K562 (cell line): Measurements from ENCODE around the gene BRCA1. TPM values are rescaled to one million over a fixed set of nuclear protein-coding genes. Genes with fewer than 3 reads are reported as not detected.

Experiments
- ATF1 ChIP-seq, 2 experiments: fragments of 450-650 bp in 1 of 2; IDR thresholded peaks; 2 replicates each; pipeline ENCODE4 v1.6.1; 2016; ENCODE audit warnings: missing compliant biosample characterization in 1 of 2, missing genetic modification characterization in 1 of 2
- CXXC5 ChIP-seq: fragments of 250-450 bp; sonication (Bioruptor Pico); IDR thresholded peaks from 2 replicates; pipeline ENCODE4 v1.8.0; 2022; ENCODE audit warnings: inconsistent platforms, mild to moderate bottlenecking, moderate library complexity
- DACH1 ChIP-seq: fragments of 450-650 bp; IDR thresholded peaks from 2 replicates; pipeline ENCODE4 v1.6.1; 2018; ENCODE audit not compliant: partially characterized antibody
- FOXK2 ChIP-seq, 2 experiments: fragments of 450-650 bp; IDR thresholded peaks in 1 of 2; conservative IDR thresholded peaks in 1 of 2; 2 replicates each; pipeline ENCODE4 v1.6.1; 2016; ENCODE audit warnings: low read depth in 2 of 2, mild to moderate bottlenecking in 1 of 2
- LEF1 ChIP-seq: fragments of 450-650 bp; IDR thresholded peaks from 2 replicates; pipeline ENCODE4 v1.6.1; 2016; ENCODE audit warnings: mild to moderate bottlenecking
- MAZ ChIP-seq, 2 experiments: fragments of 450-650 bp in 1 of 2; sonication (generic) in 1 of 2; formaldehyde crosslinking; IDR thresholded peaks in 1 of 2; conservative IDR thresholded peaks in 1 of 2; 2 replicates each; pipeline versions ENCODE4 v1.4.0 to v1.5.0; 2020; ENCODE audit warnings: mild to moderate bottlenecking in 1 of 2, missing genetic modification reagents in 1 of 2
- NCOA2 ChIP-seq, 2 experiments: fragments of 450-650 bp; IDR thresholded peaks; 2 replicates each; pipeline ENCODE4 v1.6.1; 2018; ENCODE audit warnings: mild to moderate bottlenecking in 2 of 2, moderate library complexity in 1 of 2; ENCODE audit not compliant: partially characterized antibody in 2 of 2
- NR3C1 ChIP-seq: sonication (generic); formaldehyde crosslinking; IDR thresholded peaks from 2 replicates; pipeline ENCODE4 v1.8.1; 2022; ENCODE audit warnings: missing genetic modification reagents
- RBM14 ChIP-seq: fragments of 200-400 bp; formaldehyde crosslinking; IDR thresholded peaks from 2 replicates; pipeline ENCODE4 v1.6.1; 2018; ENCODE audit warnings: low read depth, mild to moderate bottlenecking, low read length, moderate library complexity, borderline replicate concordance; ENCODE audit not compliant: insufficient read depth
- RFX1 ChIP-seq: fragments of 450-650 bp; IDR thresholded peaks from 2 replicates; pipeline ENCODE4 v1.6.1; 2016; ENCODE audit warnings: mild to moderate bottlenecking, moderate library complexity
- TAF9B ChIP-seq: fragments of 450-650 bp; IDR thresholded peaks from 2 replicates; pipeline ENCODE4 v1.6.1; 2018; ENCODE audit warnings: mild to moderate bottlenecking; ENCODE audit not compliant: partially characterized antibody
- XRCC5 ChIP-seq: fragments of 200-400 bp; formaldehyde crosslinking; IDR thresholded peaks from 2 replicates; pipeline ENCODE4 v1.6.1; 2017; ENCODE audit warnings: low read depth, mild to moderate bottlenecking, low read length
- ZNF668 ChIP-seq: fragments of 250-450 bp; sonication (Bioruptor Pico); IDR thresholded peaks from 2 replicates; pipeline ENCODE4 v1.8.0; 2022; ENCODE audit warnings: mild to moderate bottlenecking, inconsistent platforms
- ZNF778 ChIP-seq: fragments of 450-650 bp; formaldehyde crosslinking; IDR thresholded peaks from 2 replicates; pipeline ENCODE4 v1.4.0; 2020; ENCODE audit warnings: mild to moderate bottlenecking, moderate library complexity
- ZZZ3 ChIP-seq: fragments of 450-650 bp; IDR thresholded peaks from 2 replicates; pipeline ENCODE4 v1.6.1; 2016; ENCODE audit warnings: antibody characterized with exemption, mild to moderate bottlenecking, moderate library complexity
- polyA plus RNA-seq, 8 experiments: library from polyadenylated mRNA; depleted of rRNA in 4 of 8; stranded (reverse) in 5 of 8; unstranded in 3 of 8; fragments of >200 nt; fragmentation: Nextera tagmentation in 2 of 8; fragmentation: Illumina TruSeq in 1 of 8; extraction: Ambion mirVana in 2 of 8; extraction: Trizol in 1 of 8; gene quantifications; 2 replicates each; pipeline versions ENCODE4 v1.2.1 to v1.2.3, GENCODE V29; 2011 to 2014; ENCODE audit warnings: inconsistent platforms in 1 of 8, missing spikeins in 1 of 8
- total RNA-seq, 7 experiments: library from RNA; depleted of rRNA in 6 of 7; stranded (reverse); fragments of >200 nt in 6 of 7; fragmentation: Illumina TruSeq in 2 of 7; extraction: Trizol in 2 of 7; gene quantifications; 2 replicates each; pipeline versions ENCODE4 v1.2.1 to v1.2.3, GENCODE V29; 2011 to 2021; ENCODE audit warnings: low replicate concordance in 1 of 7
- TF ChIP-seq, protein P1 (sequence below): fragments of 450-650 bp; formaldehyde crosslinking; IDR thresholded peaks from 2 replicates; pipeline ENCODE4 v1.4.0; 2020; ENCODE audit warnings: mild to moderate bottlenecking, mixed read lengths
- TF ChIP-seq, protein P2 (sequence below), 2 experiments: fragments of 200-800 bp in 1 of 2; sonication (Bioruptor generic) in 1 of 2; sonication (generic) in 1 of 2; formaldehyde crosslinking in 1 of 2; IDR thresholded peaks in 1 of 2; conservative IDR thresholded peaks in 1 of 2; 2 replicates each; pipeline versions ENCODE4 v1.5.0 to v1.6.1; 2016 to 2020; ENCODE audit warnings: missing compliant biosample characterization in 1 of 2, missing genetic modification characterization in 1 of 2, missing genetic modification reagents in 1 of 2
- TF ChIP-seq, protein P3 (sequence below), 3 experiments: IDR thresholded peaks in 2 of 3; conservative IDR thresholded peaks in 1 of 3; 2 replicates each; pipeline ENCODE4 v1.5.1; 2011 to 2012; ENCODE audit warnings: low read length in 3 of 3, mild to moderate bottlenecking in 3 of 3, control low read depth in 2 of 3, improper control_type of control experiment in 1 of 3, inconsistent platforms in 1 of 3, low read depth in 1 of 3, mixed read lengths in 1 of 3, moderate library complexity in 1 of 3; ENCODE audit not compliant: insufficient read depth in 2 of 3

BRCA1 gene
- total and polyA plus RNA-seq, 9 of the 15 experiments (the other 6 are each of a cell fraction or from before 2014, with no cell fraction given), result 25.9 to 95.3 (median 62.3) TPM

DNA sequence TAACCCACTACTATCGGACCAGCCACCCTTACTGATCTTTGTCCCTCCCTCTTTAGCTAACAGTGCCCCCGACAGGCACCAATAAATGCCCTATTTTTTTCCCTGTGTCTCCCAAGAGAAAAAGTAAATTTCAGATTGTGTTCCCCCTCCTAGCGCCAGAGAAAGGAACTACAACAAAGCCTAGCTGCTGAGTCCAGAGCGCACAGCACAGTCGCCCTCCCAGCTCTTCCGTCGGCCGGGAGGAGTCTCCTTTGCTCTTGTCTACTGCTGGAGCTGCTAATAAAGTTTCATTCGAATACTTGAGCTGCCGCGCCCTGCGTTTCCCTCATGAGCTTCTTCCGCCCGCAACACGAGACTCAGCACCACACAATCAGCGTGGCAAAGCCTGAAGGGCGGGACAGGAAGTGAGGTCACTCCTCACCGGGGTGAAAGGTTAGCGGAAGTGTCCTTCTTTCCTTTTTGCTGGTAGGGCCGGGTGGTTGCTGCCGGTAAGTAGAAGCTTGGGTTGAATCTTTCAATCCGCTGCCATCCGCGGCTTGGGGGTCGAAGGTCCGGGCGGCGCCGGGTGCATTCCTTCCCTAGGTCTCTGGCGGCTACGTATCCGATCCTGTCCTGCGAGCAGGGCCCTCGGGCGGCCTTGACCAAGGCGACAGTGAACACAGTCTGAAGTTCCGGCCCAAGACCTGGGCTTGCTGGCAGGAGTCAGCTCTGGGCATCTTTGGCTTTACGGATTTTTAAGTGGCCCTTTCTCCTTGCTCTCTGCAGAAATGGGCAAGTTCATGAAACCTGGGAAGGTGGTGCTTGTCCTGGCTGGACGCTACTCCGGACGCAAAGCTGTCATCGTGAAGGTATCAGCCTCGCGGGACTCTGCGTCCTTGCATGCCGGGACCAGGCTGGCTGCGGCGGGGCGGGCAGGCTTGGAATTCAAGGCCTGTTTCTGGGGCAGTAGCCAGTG lies 126.9 kb downstream of the BRCA1 start, which contains the start of gene RPL27 (continued):
- TF ChIP-seq, protein P1, sequence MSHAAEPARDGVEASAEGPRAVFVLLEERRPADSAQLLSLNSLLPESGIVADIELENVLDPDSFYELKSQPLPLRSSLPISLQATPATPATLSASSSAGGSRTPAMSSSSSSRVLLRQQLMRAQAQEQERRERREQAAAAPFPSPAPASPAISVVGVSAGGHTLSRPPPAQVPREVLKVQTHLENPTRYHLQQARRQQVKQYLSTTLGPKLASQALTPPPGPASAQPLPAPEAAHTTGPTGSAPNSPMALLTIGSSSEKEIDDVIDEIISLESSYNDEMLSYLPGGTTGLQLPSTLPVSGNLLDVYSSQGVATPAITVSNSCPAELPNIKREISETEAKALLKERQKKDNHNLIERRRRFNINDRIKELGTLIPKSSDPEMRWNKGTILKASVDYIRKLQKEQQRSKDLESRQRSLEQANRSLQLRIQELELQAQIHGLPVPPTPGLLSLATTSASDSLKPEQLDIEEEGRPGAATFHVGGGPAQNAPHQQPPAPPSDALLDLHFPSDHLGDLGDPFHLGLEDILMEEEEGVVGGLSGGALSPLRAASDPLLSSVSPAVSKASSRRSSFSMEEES, result no peak
- no peak for TF ChIP-seq NR3C1 (CRISPR knock-in tag)
- no peak for TF ChIP-seq ZNF668
- TF ChIP-seq ATF1 (CRISPR knock-in tag; IDR thresholded peaks at IDR 0.05), result no peak
- TF ChIP-seq ATF1 (tag; IDR thresholded peaks at IDR 0.05), result peak; percentile 98
- TF ChIP-seq, protein P2, sequence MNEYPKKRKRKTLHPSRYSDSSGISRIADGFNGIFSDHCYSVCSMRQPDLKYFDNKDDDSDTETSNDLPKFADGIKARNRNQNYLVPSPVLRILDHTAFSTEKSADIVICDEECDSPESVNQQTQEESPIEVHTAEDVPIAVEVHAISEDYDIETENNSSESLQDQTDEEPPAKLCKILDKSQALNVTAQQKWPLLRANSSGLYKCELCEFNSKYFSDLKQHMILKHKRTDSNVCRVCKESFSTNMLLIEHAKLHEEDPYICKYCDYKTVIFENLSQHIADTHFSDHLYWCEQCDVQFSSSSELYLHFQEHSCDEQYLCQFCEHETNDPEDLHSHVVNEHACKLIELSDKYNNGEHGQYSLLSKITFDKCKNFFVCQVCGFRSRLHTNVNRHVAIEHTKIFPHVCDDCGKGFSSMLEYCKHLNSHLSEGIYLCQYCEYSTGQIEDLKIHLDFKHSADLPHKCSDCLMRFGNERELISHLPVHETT (CRISPR knock-in tag; conservative IDR thresholded peaks at IDR 0.05 in 1 of 2, IDR thresholded peaks at IDR 0.05 in 1 of 2), result peak in 1 of 2 experiments; percentile 80; a peak in 1 of 4 replicates
- TF ChIP-seq RBM14, result no peak
- TF ChIP-seq RFX1, result no peak
- peak; percentile 96 to 98 for TF ChIP-seq FOXK2 (conservative IDR thresholded peaks at IDR 0.05 in 1 of 2, IDR thresholded peaks at IDR 0.05 in 1 of 2; ENCODE audit: low read depth in 2 of 2)
- TF ChIP-seq DACH1, result no peak
- TF ChIP-seq XRCC5, result peak; percentile 91
- TF ChIP-seq NCOA2 (IDR thresholded peaks at IDR 0.05; ENCODE audit: partially characterized antibody in 2 of 2), result no peak
- peak; percentile 47 to 97; a peak in 3 of 4 replicates for TF ChIP-seq MAZ (CRISPR knock-in tag; conservative IDR thresholded peaks at IDR 0.05 in 1 of 2, IDR thresholded peaks at IDR 0.05 in 1 of 2)
- TF ChIP-seq, protein P3, sequence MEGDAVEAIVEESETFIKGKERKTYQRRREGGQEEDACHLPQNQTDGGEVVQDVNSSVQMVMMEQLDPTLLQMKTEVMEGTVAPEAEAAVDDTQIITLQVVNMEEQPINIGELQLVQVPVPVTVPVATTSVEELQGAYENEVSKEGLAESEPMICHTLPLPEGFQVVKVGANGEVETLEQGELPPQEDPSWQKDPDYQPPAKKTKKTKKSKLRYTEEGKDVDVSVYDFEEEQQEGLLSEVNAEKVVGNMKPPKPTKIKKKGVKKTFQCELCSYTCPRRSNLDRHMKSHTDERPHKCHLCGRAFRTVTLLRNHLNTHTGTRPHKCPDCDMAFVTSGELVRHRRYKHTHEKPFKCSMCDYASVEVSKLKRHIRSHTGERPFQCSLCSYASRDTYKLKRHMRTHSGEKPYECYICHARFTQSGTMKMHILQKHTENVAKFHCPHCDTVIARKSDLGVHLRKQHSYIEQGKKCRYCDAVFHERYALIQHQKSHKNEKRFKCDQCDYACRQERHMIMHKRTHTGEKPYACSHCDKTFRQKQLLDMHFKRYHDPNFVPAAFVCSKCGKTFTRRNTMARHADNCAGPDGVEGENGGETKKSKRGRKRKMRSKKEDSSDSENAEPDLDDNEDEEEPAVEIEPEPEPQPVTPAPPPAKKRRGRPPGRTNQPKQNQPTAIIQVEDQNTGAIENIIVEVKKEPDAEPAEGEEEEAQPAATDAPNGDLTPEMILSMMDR (IDR thresholded peaks at IDR 0.05 in 2 of 3, conservative IDR thresholded peaks at IDR 0.05 in 1 of 3; ENCODE audit: insufficient read depth in 2 of 3, low read depth in 1 of 3, low read length in 3 of 3), result peak; percentile 92 to 96 (median 95)
- peak; percentile 55; the same call in 1 of the 2 replicates for TF ChIP-seq LEF1
- peak; percentile 98 for TF ChIP-seq CXXC5 (CRISPR knock-in tag)
- TF ChIP-seq ZNF778 (CRISPR knock-in tag), result no peak
- peak; percentile 98 for TF ChIP-seq TAF9B
- TF ChIP-seq ZZZ3, result peak; percentile 100
